SK-N-SH treated with all-trans-retinoic acid at 6 μM for 48 hours (cell line): Measurements from ENCODE around the gene HADHB.

Experiments used
- ATAC-seq: fragments of 200-7000 bp; cut with Tn5 transposase; 3 replicates; pipeline ENCODE4 v1.9.1; 2020; ENCODE audit warnings: mild to moderate bottlenecking, moderate library complexity
- BACH2 ChIP-seq: fragments of 250-450 bp; sonication (Bioruptor Pico); IDR thresholded peaks from 2 replicates; pipeline ENCODE4 v1.9.0; 2021; ENCODE audit warnings: mild to moderate bottlenecking, borderline replicate concordance
- CREB5 ChIP-seq: fragments of 250-450 bp; sonication (Bioruptor Pico); IDR thresholded peaks from 2 replicates; pipeline ENCODE4 v1.5.1; 2020; ENCODE audit warnings: low read depth, mild to moderate bottlenecking, moderate library complexity
- CSRNP3 ChIP-seq: fragments of 250-450 bp; sonication (Bioruptor Pico); IDR thresholded peaks from 2 replicates; pipeline ENCODE4 v1.5.1; 2021; ENCODE audit warnings: mild to moderate bottlenecking, moderate library complexity
- GLIS3 ChIP-seq: fragments of 250-450 bp; sonication (Bioruptor Pico); IDR thresholded peaks from 2 replicates; pipeline ENCODE4 v1.5.0; 2020; ENCODE audit warnings: mild to moderate bottlenecking, moderate library complexity
- PATZ1 ChIP-seq: fragments of 250-450 bp; sonication (Bioruptor Pico); IDR thresholded peaks from 2 replicates; pipeline ENCODE4 v1.8.0; 2020; ENCODE audit warnings: mild to moderate bottlenecking, moderate library complexity, borderline replicate concordance
- POU6F1 ChIP-seq: fragments of 250-450 bp; sonication (Bioruptor Pico); IDR thresholded peaks from 2 replicates; pipeline ENCODE4 v1.8.0; 2021; ENCODE audit warnings: low read depth, mild to moderate bottlenecking, moderate library complexity, borderline replicate concordance
- PPARA ChIP-seq: fragments of 250-450 bp; sonication (Bioruptor Pico); IDR thresholded peaks from 2 replicates; pipeline ENCODE4 v1.5.0; 2020; ENCODE audit warnings: mild to moderate bottlenecking, borderline replicate concordance
- TCF4 ChIP-seq: fragments of 250-450 bp; sonication (Bioruptor Pico); IDR thresholded peaks from 2 replicates; pipeline ENCODE4 v1.8.0; 2021; ENCODE audit warnings: mild to moderate bottlenecking, moderate library complexity, borderline replicate concordance
- TSHZ2 ChIP-seq: fragments of 250-450 bp; sonication (Bioruptor Pico); IDR thresholded peaks from 2 replicates; pipeline ENCODE4 v1.5.0; 2020; ENCODE audit warnings: mild to moderate bottlenecking, moderate library complexity
- ZC3H10 ChIP-seq: fragments of 250-450 bp; sonication (Bioruptor Pico); IDR thresholded peaks from 2 replicates; pipeline ENCODE4 v1.5.1; 2021; ENCODE audit warnings: mild to moderate bottlenecking, moderate library complexity
- ZFP3 ChIP-seq: fragments of 250-450 bp; sonication (Bioruptor Pico); IDR thresholded peaks from 2 replicates; pipeline ENCODE4 v1.5.0; 2020; ENCODE audit warnings: mild to moderate bottlenecking, moderate library complexity
- ZNF70 ChIP-seq: fragments of 450-650 bp; formaldehyde crosslinking; IDR thresholded peaks from 2 replicates; pipeline ENCODE4 v1.5.0; 2020; ENCODE audit warnings: mild to moderate bottlenecking, moderate library complexity

HADHB gene

GRCh38 chr2:26244309-26245230 is at the start of gene HADHB, which contains the start of gene HADHA:
HADHB (plus strand) TSS chr2:26244939; CDS start chr2:26254255, 9,316 bp downstream.
HADHA (minus strand) TSS chr2:26244632; CDS start chr2:26244596, 36 bp downstream.
- peak; percentile 93 for ATAC-seq
- TF ChIP-seq PATZ1 (peak; percentile 60; the same call in 1 of the 2 replicates), POU6F1 (CRISPR knock-in tag) (0 out of 2 replicates have a peak, but pooled peaks have one; percentile 47), BACH2 (no peak), TCF4 (CRISPR knock-in tag) (no peak; the same call in 1 of the 2 replicates), GLIS3 (CRISPR knock-in tag) (peak; percentile 40; the same call in 1 of the 2 replicates), PPARA (CRISPR knock-in tag) (no peak), ZNF70 (0 out of 2 replicates have a peak, but pooled peaks have one; percentile 58), TSHZ2 (CRISPR knock-in tag) (peak; percentile 18; the same call in 1 of the 2 replicates)

- TF ChIP-seq CSRNP3 (CRISPR knock-in tag) (no peak), CREB5 (CRISPR knock-in tag) (no peak), ZC3H10 (no peak), GLIS3 (CRISPR knock-in tag) (no peak), ZFP3 (no peak), PPARA (CRISPR knock-in tag) (no peak), POU6F1 (CRISPR knock-in tag) (no peak)
- TF ChIP-seq, all 23 proteins: peak for 0
- peak; percentile 51 for ATAC-seq
These were observed 49.4 kb upstream of the HADHB start for GRCh38 chr2:26195040-26195984.
